HG03135 (cell line): ENCODE measurements around the gene PCDH10.

Experiments used
- ATAC-seq: cut with Tn5 transposase; IDR thresholded peaks from one replicate; pipeline ENCODE4 v1.9.1; 2021; ENCODE audit warnings: mild to moderate bottlenecking, moderate library complexity; ENCODE audit not compliant: unreplicated experiment

The PCDH10 gene

GRCh38 chr4:133148690-133149363 is at the start of gene PCDH10:
Gene PCDH10 (plus strand): TSS chr4:133149294. CDS start chr4:133150141, 847 bp downstream.
- ATAC-seq = peak; percentile 76

GRCh38 chr4:133102043-133102442 is 47.1 kb upstream of the PCDH10 start:
- ATAC-seq = no peak

- no peak for ATAC-seq
Observed at GRCh38 chr4:133102612-133103409, 46.3 kb upstream of the PCDH10 start.

GRCh38 chr4:133112641-133113040 is 36.5 kb upstream of the PCDH10 start:
- no peak for ATAC-seq

- no peak for ATAC-seq
Observed at GRCh38 chr4:133124746-133125145, 24.3 kb upstream of the PCDH10 start.

GRCh38 chr4:133127500-133127899 is 21.6 kb upstream of the PCDH10 start:
- no peak for ATAC-seq

- no peak for ATAC-seq
Observed at GRCh38 chr4:133129237-133129636, 19.9 kb upstream of the PCDH10 start.

- ATAC-seq = no peak
Observed at GRCh38 chr4:133130171-133130570, 18.9 kb upstream of the PCDH10 start.

- ATAC-seq = no peak
Observed at GRCh38 chr4:133131829-133132460, 17.1 kb upstream of the PCDH10 start.

GRCh38 chr4:133136833-133137232 is 12.3 kb upstream of the PCDH10 start:
- no peak for ATAC-seq

GRCh38 chr4:133137571-133137970 is 11.5 kb upstream of the PCDH10 start:
- no peak for ATAC-seq

- ATAC-seq = no peak
Observed at GRCh38 chr4:133143775-133144430, 5.2 kb upstream of the PCDH10 start.

- ATAC-seq = no peak
Observed at GRCh38 chr4:133145241-133145640, 3.9 kb upstream of the PCDH10 start.

GRCh38 chr4:133145758-133146573 is 3.1 kb upstream of the PCDH10 start:
- ATAC-seq = no peak

- ATAC-seq = no peak
Observed at GRCh38 chr4:133146574-133147241, 2.4 kb upstream of the PCDH10 start.

- no peak for ATAC-seq
Observed at GRCh38 chr4:133147286-133147821, 1.7 kb upstream of the PCDH10 start.

GRCh38 chr4:133147921-133148689 is 989 bp upstream of the PCDH10 start:
- no peak for ATAC-seq

- no peak for ATAC-seq
Observed at GRCh38 chr4:133149364-133149695, 236 bp downstream of the PCDH10 start.

GRCh38 chr4:133149932-133150471 is 908 bp downstream of the PCDH10 start:
- no peak for ATAC-seq
